Spleen (tissue), 11 donors: ENCODE results near the gene HACD4. TPM values are rescaled to one million over a fixed set of nuclear protein-coding genes. Genes with fewer than 3 reads are reported as not detected.

Source experiments
- DNase-seq: peaks from one replicate; pipeline ENCODE4 v3.0.0-alpha.2; 2020
- H3K27ac ChIP-seq, 8 donors: fragments of 200-600 bp; sonication (generic) in 7 of 8; 1 replicate in 4 of 8; 2 replicates in 4 of 8; pipeline versions ENCODE4 v1.5.0 to v1.8.0; 2016 to 2021; ENCODE audit warnings: inconsistent platforms in 4 of 8, mild to moderate bottlenecking in 4 of 8, moderate library complexity in 1 of 8
- H3K27me3 ChIP-seq, 7 donors: fragments of 200-600 bp; sonication (generic) in 6 of 7; replicated peaks in 1 of 7; 1 replicate in 4 of 7; 2 replicates in 3 of 7; pipeline versions ENCODE4 v1.5.0 to v1.8.0; 2016 to 2021; ENCODE audit warnings: inconsistent platforms in 3 of 7, mild to moderate bottlenecking in 1 of 7
- H3K36me3 ChIP-seq, 6 donors: fragments of 200-600 bp; sonication (generic) in 5 of 6; 1 replicate in 4 of 6; 2 replicates in 2 of 6; pipeline versions ENCODE4 v1.5.0 to v1.8.0; 2016 to 2021; ENCODE audit warnings: inconsistent platforms in 2 of 6
- H3K4me1 ChIP-seq, 6 donors: fragments of 200-600 bp; sonication (generic) in 5 of 6; 1 replicate in 3 of 6; 2 replicates in 3 of 6; pipeline versions ENCODE4 v1.5.0 to v1.8.0; 2016 to 2021; ENCODE audit warnings: inconsistent platforms in 3 of 6
- H3K4me3 ChIP-seq, 8 donors: fragments of 200-600 bp; sonication (generic) in 7 of 8; 1 replicate in 4 of 8; 2 replicates in 4 of 8; pipeline versions ENCODE4 v1.5.0 to v1.8.0; 2016 to 2021; ENCODE audit warnings: inconsistent platforms in 4 of 8, mild to moderate bottlenecking in 4 of 8, moderate library complexity in 2 of 8
- H3K9me3 ChIP-seq, 8 donors: fragments of 200-600 bp; sonication (generic) in 7 of 8; 1 replicate in 4 of 8; 2 replicates in 4 of 8; pipeline versions ENCODE4 v1.5.0 to v1.8.0; 2016 to 2021; ENCODE audit warnings: inconsistent platforms in 4 of 8
- POLR2A ChIP-seq, 3 donors: fragments of 450-650 bp; IDR thresholded peaks; one replicate each; pipeline ENCODE4 v1.5.1; 2017; ENCODE audit warnings: antibody characterized with exemption in 3 of 3, mild to moderate bottlenecking in 1 of 3
- POLR2AphosphoS5 ChIP-seq, 3 donors: sonication (generic); formaldehyde crosslinking; IDR thresholded peaks; one replicate each; pipeline ENCODE4 v1.5.1; 2017; ENCODE audit warnings: antibody characterized with exemption in 3 of 3
- WGBS, 5 donors: extraction: QIAGEN DNeasy Blood & Tissue Kit in 3 of 5; methylation state at CpG; one replicate each; pipeline versions ENCODE4 v1.1.5 to v1.1.7; 2013 to 2018; 5-methylcytosine and 5-hydroxymethylcytosine counted together
- intact Hi-C: fragments of 100-400 bp; cut with DNase I; formaldehyde crosslinking; loops from one replicate; pipeline ENCODE4 v1.15.0; 2023; ENCODE audit warnings: low total_unique reads
- polyA plus RNA-seq, 3 donors: library from polyadenylated mRNA; stranded (reverse); fragments of 200-250 nt; gene quantifications; one replicate each; pipeline ENCODE4 v1.2.1, GENCODE V29; 2013
- total RNA-seq, 7 donors: library from RNA; depleted of rRNA in 3 of 7; stranded (reverse); fragments of >200 nt in 3 of 7; fragmentation: NEBNext Ultra II Directional in 4 of 7; extraction: Animal tissue kit (Norgen Biotek cat#: 25700) in 4 of 7; gene quantifications; one replicate each; pipeline versions ENCODE4 v1.1.0 to v1.2.1, GENCODE V29; 2016 to 2021
- TF ChIP-seq, protein P1 (sequence below), 11 experiments: fragments of 200-600 bp in 7 of 11; fragments of 450-650 bp in 4 of 11; sonication (generic) in 4 of 11; IDR thresholded peaks in 8 of 11; conservative IDR thresholded peaks in 3 of 11; 1 replicate in 7 of 11; 2 replicates in 4 of 11; pipeline versions ENCODE4 v1.4.0 to v1.8.0; 2016 to 2021; ENCODE audit warnings: antibody characterized with exemption in 11 of 11, inconsistent platforms in 4 of 11, mild to moderate bottlenecking in 1 of 11
- donor health status: healthy with polysubstance abuse.
- donor health status: DM: no; HTN: no; CAD: no; lungs with moderate emphysema.
- donor health status: DM: no; HTN: no; CAD: no.
- donor health status: Bipolar disorder and iron deficiency.
- donor health status: healthy.
- donor health status: DM: no; HTN: no; CAD: no.
- donor health status: DM: yes; HTN: yes; CAD: no.

Gene HACD4
- total and polyA plus RNA-seq, 10 donors = 1.6 to 18.0 (median 7.0) TPM

DNA sequence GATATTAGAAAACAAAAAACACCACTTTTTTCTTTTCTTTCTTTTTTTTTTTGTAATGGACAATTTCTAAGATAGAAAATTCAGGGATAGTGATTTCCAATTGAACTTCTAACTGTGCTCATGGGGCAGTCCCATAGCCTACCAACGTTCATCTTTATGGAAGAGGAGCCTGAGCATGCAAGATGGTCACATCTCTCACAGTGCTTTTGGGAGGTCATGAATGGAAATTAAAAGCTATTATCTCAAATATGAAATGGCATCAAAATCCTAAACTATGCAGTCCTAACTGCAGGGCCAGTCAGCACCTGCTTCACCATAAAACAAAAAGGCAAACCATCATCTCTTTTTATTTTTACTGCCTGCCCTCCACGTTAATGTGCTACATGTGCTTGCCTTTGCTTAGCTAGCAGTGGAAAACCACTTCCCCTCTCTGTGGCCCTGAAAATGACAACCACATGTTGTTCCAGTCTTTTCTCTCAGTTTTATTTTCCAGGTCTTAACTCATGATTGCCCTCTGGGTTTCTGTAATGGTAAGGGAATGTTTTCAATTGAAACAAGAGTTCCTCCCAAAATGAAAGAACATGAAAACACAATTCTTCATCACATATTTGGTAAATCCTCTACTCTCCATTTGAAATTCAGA, 29.6 kb upstream of the HACD4 start:
- DNase-seq = no peak
- no peaks in the 10 kb centered on the region for H3K9me3 ChIP-seq
- no peaks in the 10 kb centered on the region for H3K27me3 ChIP-seq
- no peaks in the 10 kb centered on the region for H3K36me3 ChIP-seq
- H3K4me3 ChIP-seq = no peak overlapping the region
- intact Hi-C loops = no loop called here
- no peak for TF ChIP-seq POLR2A (IDR thresholded peaks at IDR 0.05)
- H3K27ac ChIP-seq = no peak overlapping the region
- peaks cover 0 to 6% (median 2%) of the 10 kb centered on the region in 6 donors for H3K4me1 ChIP-seq
- 28 to 40% (median 36%) methylated on average over 2 of the region's 2 CpGs for WGBS, 5 donors

DNA sequence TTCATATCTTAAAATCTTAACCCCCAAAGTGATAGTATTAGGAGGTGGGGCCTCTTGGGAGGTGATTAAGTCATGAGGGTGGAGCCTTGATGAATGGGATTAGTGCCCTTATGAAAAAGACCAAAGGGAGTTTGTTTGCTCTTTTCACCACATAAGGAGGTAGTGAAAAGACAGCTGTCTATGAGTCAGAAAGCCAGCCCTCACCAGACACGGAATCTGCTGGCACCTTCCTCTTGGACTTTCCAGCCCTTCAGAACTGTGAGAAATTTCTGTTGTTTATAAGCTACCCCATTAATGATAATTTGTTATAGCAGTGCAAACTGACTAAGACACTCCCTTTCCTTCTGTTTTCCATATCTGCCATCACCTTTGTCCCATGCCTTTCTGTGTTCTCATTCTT, 25.5 kb upstream of the HACD4 start:
- no peak for DNase-seq
- peaks cover 0 to 6% (median 2%) of the 10 kb centered on the region in 6 donors for H3K4me1 ChIP-seq
- no peak overlapping the region for H3K4me3 ChIP-seq
- WGBS, 5 donors = 73 to 100% (median 91%) methylated on average over 1 of the region's 1 CpG
- intact Hi-C loops = no loop called here
- no peaks in the 10 kb centered on the region for H3K27me3 ChIP-seq
- no peak overlapping the region for H3K27ac ChIP-seq
- TF ChIP-seq, protein P1, sequence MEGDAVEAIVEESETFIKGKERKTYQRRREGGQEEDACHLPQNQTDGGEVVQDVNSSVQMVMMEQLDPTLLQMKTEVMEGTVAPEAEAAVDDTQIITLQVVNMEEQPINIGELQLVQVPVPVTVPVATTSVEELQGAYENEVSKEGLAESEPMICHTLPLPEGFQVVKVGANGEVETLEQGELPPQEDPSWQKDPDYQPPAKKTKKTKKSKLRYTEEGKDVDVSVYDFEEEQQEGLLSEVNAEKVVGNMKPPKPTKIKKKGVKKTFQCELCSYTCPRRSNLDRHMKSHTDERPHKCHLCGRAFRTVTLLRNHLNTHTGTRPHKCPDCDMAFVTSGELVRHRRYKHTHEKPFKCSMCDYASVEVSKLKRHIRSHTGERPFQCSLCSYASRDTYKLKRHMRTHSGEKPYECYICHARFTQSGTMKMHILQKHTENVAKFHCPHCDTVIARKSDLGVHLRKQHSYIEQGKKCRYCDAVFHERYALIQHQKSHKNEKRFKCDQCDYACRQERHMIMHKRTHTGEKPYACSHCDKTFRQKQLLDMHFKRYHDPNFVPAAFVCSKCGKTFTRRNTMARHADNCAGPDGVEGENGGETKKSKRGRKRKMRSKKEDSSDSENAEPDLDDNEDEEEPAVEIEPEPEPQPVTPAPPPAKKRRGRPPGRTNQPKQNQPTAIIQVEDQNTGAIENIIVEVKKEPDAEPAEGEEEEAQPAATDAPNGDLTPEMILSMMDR (IDR thresholded peaks at IDR 0.05 in 8 of 11, conservative IDR thresholded peaks at IDR 0.05 in 3 of 11) = no peak
- TF ChIP-seq POLR2AphosphoS5 (IDR thresholded peaks at IDR 0.05) (no peak), POLR2A (IDR thresholded peaks at IDR 0.05) (no peak)
- H3K9me3 ChIP-seq = no peaks in the 10 kb centered on the region
- H3K36me3 ChIP-seq = no peaks in the 10 kb centered on the region

DNA sequence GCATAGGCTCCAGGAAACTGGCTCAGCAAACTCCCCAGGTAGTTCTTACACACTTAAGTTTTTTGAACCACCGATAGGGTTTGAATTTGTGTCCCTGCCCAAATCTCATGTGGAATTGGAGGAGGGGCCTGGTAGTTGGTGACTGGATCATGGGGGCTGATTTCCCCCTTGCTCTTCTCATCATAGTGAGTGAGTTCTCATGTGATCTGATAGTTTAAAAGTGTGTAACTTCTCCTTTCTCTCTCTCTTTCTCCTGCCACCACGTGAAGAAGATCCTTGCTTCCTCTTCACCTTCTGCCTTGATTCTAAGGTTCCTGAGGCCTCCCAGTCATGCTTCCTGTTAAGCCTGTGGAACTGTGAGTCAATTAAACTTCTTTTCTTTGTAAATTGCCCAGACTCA, 22.4 kb upstream of the HACD4 start:
- no peaks in the 10 kb centered on the region for H3K9me3 ChIP-seq
- H3K27me3 ChIP-seq = no peaks in the 10 kb centered on the region
- no peak for DNase-seq
- intact Hi-C loops = no loop called here
- H3K36me3 ChIP-seq = no peaks in the 10 kb centered on the region
- TF ChIP-seq, protein P1 (IDR thresholded peaks at IDR 0.05 in 8 of 11, conservative IDR thresholded peaks at IDR 0.05 in 3 of 11) = no peak
- TF ChIP-seq POLR2A (IDR thresholded peaks at IDR 0.05) = no peak
- no peak for TF ChIP-seq POLR2AphosphoS5 (IDR thresholded peaks at IDR 0.05)
- no peak overlapping the region for H3K27ac ChIP-seq
- WGBS, 5 donors = 37 to 50% (median 48%) methylated on average over 2 of the region's 2 CpGs
- no peaks in the 10 kb centered on the region for H3K4me1 ChIP-seq
- H3K4me3 ChIP-seq = no peak overlapping the region

DNA sequence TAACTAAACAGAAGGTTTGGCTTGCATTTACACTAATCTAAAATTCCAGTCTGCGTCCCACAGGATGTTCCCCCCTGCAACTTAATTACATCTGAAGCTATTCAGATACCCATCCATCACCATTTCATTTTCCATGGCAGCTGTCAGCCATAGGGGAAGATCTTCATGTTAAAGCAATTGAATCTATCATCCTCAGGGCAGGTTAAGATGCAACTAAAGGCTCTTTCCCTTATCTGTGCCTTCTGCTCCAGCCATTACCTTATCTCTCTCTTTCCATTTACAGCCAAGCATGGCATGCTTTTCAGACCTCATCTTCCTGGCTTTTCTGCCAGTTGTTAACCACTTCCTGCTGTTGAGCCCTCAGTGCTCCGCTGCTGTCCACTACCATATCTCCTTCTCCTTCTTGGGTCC, 15.8 kb upstream of the HACD4 start:
- intact Hi-C loops = no loop called here
- H3K27me3 ChIP-seq = no peaks in the 10 kb centered on the region
- no peak for TF ChIP-seq POLR2A (IDR thresholded peaks at IDR 0.05)
- TF ChIP-seq POLR2AphosphoS5 (IDR thresholded peaks at IDR 0.05) = no peak
- TF ChIP-seq, protein P1 (IDR thresholded peaks at IDR 0.05 in 8 of 11, conservative IDR thresholded peaks at IDR 0.05 in 3 of 11) = no peak
- no peak overlapping the region for H3K27ac ChIP-seq
- H3K4me1 ChIP-seq = no peaks in the 10 kb centered on the region
- no peak for DNase-seq
- H3K4me3 ChIP-seq = no peak overlapping the region
- H3K9me3 ChIP-seq = no peaks in the 10 kb centered on the region
- 44 to 60% (median 54%) methylated on average over 2 of the region's 2 CpGs for WGBS, 5 donors
- no peaks in the 10 kb centered on the region for H3K36me3 ChIP-seq
